PC-3 (cell line): ENCODE data around the gene EPS8L3.
"Not testable (repeated sequence)": the region's sequence is repeated elsewhere in the genome, so short reads cannot be mapped to it uniquely, and the experiment has no call there.

Experiments used
- EZH2 ChIP-seq: fragments of 300-600 bp; sonication (generic); IDR thresholded peaks from one replicate; pipeline ENCODE4 v1.6.1; 2017; ENCODE audit warnings: antibody characterized with exemption, mild to moderate bottlenecking, low read length; ENCODE audit not compliant: unreplicated experiment
- TF ChIP-seq, protein P1 (sequence below): fragments of 300-600 bp; sonication (generic); conservative IDR thresholded peaks from 2 replicates; pipeline ENCODE4 v1.5.1; 2017; ENCODE audit warnings: antibody characterized with exemption, low read depth, mild to moderate bottlenecking, low read length

- TF ChIP-seq, protein P1, sequence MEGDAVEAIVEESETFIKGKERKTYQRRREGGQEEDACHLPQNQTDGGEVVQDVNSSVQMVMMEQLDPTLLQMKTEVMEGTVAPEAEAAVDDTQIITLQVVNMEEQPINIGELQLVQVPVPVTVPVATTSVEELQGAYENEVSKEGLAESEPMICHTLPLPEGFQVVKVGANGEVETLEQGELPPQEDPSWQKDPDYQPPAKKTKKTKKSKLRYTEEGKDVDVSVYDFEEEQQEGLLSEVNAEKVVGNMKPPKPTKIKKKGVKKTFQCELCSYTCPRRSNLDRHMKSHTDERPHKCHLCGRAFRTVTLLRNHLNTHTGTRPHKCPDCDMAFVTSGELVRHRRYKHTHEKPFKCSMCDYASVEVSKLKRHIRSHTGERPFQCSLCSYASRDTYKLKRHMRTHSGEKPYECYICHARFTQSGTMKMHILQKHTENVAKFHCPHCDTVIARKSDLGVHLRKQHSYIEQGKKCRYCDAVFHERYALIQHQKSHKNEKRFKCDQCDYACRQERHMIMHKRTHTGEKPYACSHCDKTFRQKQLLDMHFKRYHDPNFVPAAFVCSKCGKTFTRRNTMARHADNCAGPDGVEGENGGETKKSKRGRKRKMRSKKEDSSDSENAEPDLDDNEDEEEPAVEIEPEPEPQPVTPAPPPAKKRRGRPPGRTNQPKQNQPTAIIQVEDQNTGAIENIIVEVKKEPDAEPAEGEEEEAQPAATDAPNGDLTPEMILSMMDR: not testable (repeated sequence)
- not testable (repeated sequence) for TF ChIP-seq EZH2
Measured at GRCh38 chr1:109708949-109709348, 54.8 kb downstream of the EPS8L3 start.
